B cell (primary cell): ENCODE data around the gene BBX. TPM values are rescaled to one million over a fixed set of nuclear protein-coding genes. Genes with fewer than 3 reads are reported as not detected.

Experiments
- ATAC-seq: fragments of 200-7000 bp; cut with Tn5 transposase; one replicate; pipeline ENCODE4 v1.10.0; 2021; ENCODE audit warnings: low read depth, mild to moderate bottlenecking, moderate number of reproducible peaks, moderate library complexity
- CTCF ChIA-PET: fragments of 350-600 bp; sonication (Branson Sonifier 250); formaldehyde crosslinking; loops from one replicate; lab custom pipeline; 2021; ENCODE audit warnings: antibody characterized with exemption, inconsistent platforms; lab: Charles Lee
- POLR2A ChIA-PET: fragments of 350-600 bp; sonication (Branson Sonifier 250); formaldehyde crosslinking; loops from one replicate; lab custom pipeline; 2021; ENCODE audit warnings: antibody characterized with exemption; lab: Charles Lee
- DNase-seq: peaks from one replicate; pipeline ENCODE4 v3.0.0; 2013
- H2AFZ ChIP-seq: 2 replicates; pipeline ENCODE4 v1.6.1; 2012; ENCODE audit warnings: mild to moderate bottlenecking, low read depth, low read length; ENCODE audit not compliant: insufficient read depth, poor library complexity, severe bottlenecking
- H3K27ac ChIP-seq, 2 donors: 1 replicate in 1 of 2; 2 replicates in 1 of 2; pipeline ENCODE4 v1.5.1; 2012 to 2013; ENCODE audit warnings: low read length in 2 of 2, mild to moderate bottlenecking in 2 of 2, moderate library complexity in 1 of 2
- H3K27me3 ChIP-seq, 4 experiments: fragments of 200-600 bp in 1 of 4; sonication (generic) in 1 of 4; replicated peaks in 1 of 4; 1 replicate in 2 of 4; 2 replicates in 2 of 4; pipeline versions ENCODE4 v1.6.1 to v1.7.0; 2013 to 2016; ENCODE audit warnings: low read length in 3 of 4, mild to moderate bottlenecking in 2 of 4, mixed read lengths in 1 of 4, moderate library complexity in 1 of 4; ENCODE audit not compliant: insufficient read depth in 4 of 4, control insufficient read depth in 3 of 4; ENCODE audit errors: control extremely low read depth in 1 of 4
- H3K36me3 ChIP-seq, 2 experiments: replicated peaks in 1 of 2; 1 replicate in 1 of 2; 2 replicates in 1 of 2; pipeline versions ENCODE4 v1.6.1 to v1.7.1; 2013; ENCODE audit warnings: low read length in 1 of 2; ENCODE audit not compliant: insufficient read depth in 2 of 2, control insufficient read depth in 1 of 2; ENCODE audit errors: control extremely low read depth in 1 of 2, extremely low read depth in 1 of 2
- H3K4me1 ChIP-seq, 2 donors: fragments of 200-600 bp in 1 of 2; sonication (generic) in 1 of 2; 1 replicate in 1 of 2; 2 replicates in 1 of 2; pipeline versions ENCODE4 v1.5.1 to v1.6.1; 2013 to 2017; ENCODE audit warnings: low read length in 2 of 2; ENCODE audit not compliant: control insufficient read depth in 2 of 2, insufficient read depth in 2 of 2
- H3K4me2 ChIP-seq: replicated peaks from 2 replicates; pipeline ENCODE3; 2012; ENCODE audit warnings: mild to moderate bottlenecking, low read depth, low read length; ENCODE audit not compliant: poor library complexity, severe bottlenecking
- H3K4me3 ChIP-seq, 5 experiments: fragments of 200-600 bp in 1 of 5; sonication (generic) in 1 of 5; 1 replicate in 3 of 5; 2 replicates in 2 of 5; pipeline versions ENCODE4 v1.5.1 to v1.7.0; 2011 to 2016; ENCODE audit warnings: low read length in 4 of 5, mild to moderate bottlenecking in 4 of 5, low read depth in 2 of 5, control low read depth in 1 of 5, moderate library complexity in 1 of 5; ENCODE audit not compliant: insufficient read depth in 1 of 5; ENCODE audit errors: control extremely low read depth in 1 of 5, extremely low read depth in 1 of 5
- H3K79me2 ChIP-seq: fragments of 200-600 bp; sonication (generic); one replicate; pipeline ENCODE4 v1.6.0; 2016; ENCODE audit warnings: low read length; ENCODE audit not compliant: control insufficient read depth, insufficient read depth
- H3K9ac ChIP-seq: fragments of 200-600 bp; sonication (generic); 2 replicates; pipeline ENCODE4 v1.6.1; 2017; ENCODE audit warnings: mild to moderate bottlenecking, low read length, moderate library complexity
- H3K9me3 ChIP-seq, 3 donors: one replicate each; pipeline versions ENCODE4 v1.6.1 to v1.7.1; 2013; ENCODE audit warnings: low read length in 2 of 3; ENCODE audit not compliant: control insufficient read depth in 2 of 3, insufficient read depth in 1 of 3; ENCODE audit errors: control extremely low read depth in 1 of 3
- H4K20me1 ChIP-seq: 2 replicates; pipeline ENCODE4 v1.6.0; 2012; ENCODE audit warnings: mild to moderate bottlenecking, low read length; ENCODE audit not compliant: insufficient read depth, control insufficient read depth, poor library complexity, severe bottlenecking
- H3K27ac Mint-ChIP-seq: one replicate; pipeline ENCODE4 v1.8.0; 2021; ENCODE audit warnings: mixed read lengths
- H3K27me3 Mint-ChIP-seq: one replicate; pipeline ENCODE4 v1.8.0; 2021; ENCODE audit warnings: mixed read lengths
- H3K4me1 Mint-ChIP-seq: one replicate; pipeline ENCODE4 v1.8.0; 2021; ENCODE audit warnings: mixed read lengths
- H3K4me3 Mint-ChIP-seq: one replicate; pipeline ENCODE4 v1.8.0; 2021; ENCODE audit warnings: mixed read lengths
- H3K9me3 Mint-ChIP-seq: one replicate; pipeline ENCODE4 v1.8.0; 2022; ENCODE audit warnings: mixed read lengths; ENCODE audit not compliant: insufficient read depth
- CTCF ChIP-seq: fragments of 200-600 bp; IDR thresholded peaks from one replicate; pipeline ENCODE4 v1.8.0; 2022; ENCODE audit warnings: antibody characterized with exemption, mild to moderate bottlenecking
- EZH2 ChIP-seq: IDR thresholded peaks from 2 replicates; pipeline ENCODE4 v1.6.1; 2012; ENCODE audit warnings: borderline replicate concordance, low read depth, mild to moderate bottlenecking, moderate library complexity, low read length; ENCODE audit not compliant: insufficient read depth, poor library complexity, severe bottlenecking
- WGBS: methylation state at CpG from one replicate; pipeline ENCODE4 v1.1.5; 2013; ENCODE audit warnings: missing lambda C conversion rate; ENCODE audit not compliant: insufficient coverage; 5-methylcytosine and 5-hydroxymethylcytosine counted together
- intact Hi-C: fragments of 100-400 bp; cut with micrococcal nuclease; formaldehyde crosslinking; loops from one replicate; pipeline ENCODE4 v1.10.0; 2022
- polyA plus RNA-seq: library from polyadenylated mRNA; depleted of rRNA; stranded (reverse); fragments of >200 nt; gene quantifications from 2 replicates; pipeline ENCODE4 v1.2.3, GENCODE V29; 2012
- total RNA-seq, 2 donors: library from RNA; stranded (reverse); fragments of 120-200 nt in 1 of 2; gene quantifications; 1 replicate in 1 of 2; 2 replicates in 1 of 2; pipeline versions ENCODE4 v1.2.3 to v1.2.4, GENCODE V29; 2013 to 2022

The BBX gene
- total and polyA plus RNA-seq, 2 donors (not counting 1 experiment from before 2014, with no cell fraction given) = 27.8 to 133 TPM

- Histone ChIP-seq H3K27ac (no peak overlapping the region), H2AFZ (no peak overlapping the region), H3K27me3 (no peaks in the 10 kb centered on the region), H3K4me1 (no peaks in the 10 kb centered on the region), H3K9ac (no peak overlapping the region), H3K79me2 (peaks cover under 1% of the 10 kb centered on the region), H3K4me2 (no peak overlapping the region), H4K20me1 (peaks cover 20% of the 10 kb centered on the region), H3K9me3 (no peaks in the 10 kb centered on the region), H3K36me3 (peaks cover 0 to 4% of the 10 kb centered on the region in 2 experiments), H3K4me3 (no peak overlapping the region)
- H3K27ac Mint-ChIP-seq = no peak overlapping the region
- no peaks in the 10 kb centered on the region for H3K27me3 Mint-ChIP-seq
- 100% methylated on average over 1 of the region's 5 CpGs for WGBS
- peaks cover 19% of the 10 kb centered on the region for H3K4me1 Mint-ChIP-seq
- DNase-seq (no peak), ATAC-seq (no peak)
- H3K9me3 Mint-ChIP-seq = no peaks in the 10 kb centered on the region
- no peak overlapping the region for H3K4me3 Mint-ChIP-seq
- POLR2A ChIA-PET = no interaction called here
- intact Hi-C loops = no loop called here
- no peak for TF ChIP-seq CTCF
- no peak for TF ChIP-seq EZH2
- CTCF ChIA-PET = interaction anchor here (0.7 kb wide), 2 partner anchors 13 to 14 kb away, joined by 3 read pairs; no protein-coding TSS in a partner anchor
These were observed 182.3 kb downstream of the BBX start for GRCh38 chr3:107705046-107705445.

- WGBS = 93% methylated on average over 3 of the region's 5 CpGs
- Mint-ChIP-seq H3K9me3 (no peaks in the 10 kb centered on the region), H3K4me3 (no peak overlapping the region), H3K27me3 (no peaks in the 10 kb centered on the region), H3K4me1 (peaks cover 15% of the 10 kb centered on the region), H3K27ac (no peak overlapping the region)
- no peaks in the 10 kb centered on the region for H3K4me1 ChIP-seq
- no peaks in the 10 kb centered on the region for H3K79me2 ChIP-seq
- ChIA-PET CTCF (interaction anchor here (1.5 kb wide), 1 partner anchor 51 kb away, joined by 4 read pairs; no protein-coding TSS in a partner anchor), POLR2A (no interaction called here)
- H3K4me3 ChIP-seq = no peak overlapping the region
- peaks cover 0 to 34% of the 10 kb centered on the region in 2 experiments for H3K36me3 ChIP-seq
- no peaks in the 10 kb centered on the region for H3K27me3 ChIP-seq
- no peaks in the 10 kb centered on the region for H3K9me3 ChIP-seq
- H3K4me2 ChIP-seq = no peak overlapping the region
- intact Hi-C loops = no loop called here
- no peak overlapping the region for H2AFZ ChIP-seq
- DNase-seq = no peak
- ATAC-seq = no peak
- TF ChIP-seq EZH2 = no peak
- no peak for TF ChIP-seq CTCF
- H4K20me1 ChIP-seq = no peaks in the 10 kb centered on the region
- no peak overlapping the region for H3K9ac ChIP-seq
- H3K27ac ChIP-seq = no peak overlapping the region
These were observed 188.1 kb downstream of the BBX start for GRCh38 chr3:107710851-107711250.
